ENCODE data around the gene CCR5AS. TPM values are rescaled to one million over a fixed set of nuclear protein-coding genes. Genes with fewer than 3 reads are reported as not detected.
"Not testable (repeated sequence)": the region's sequence is repeated elsewhere in the genome, so short reads cannot be mapped to it uniquely, and the experiment has no call there.

Gene CCR5AS

DNA sequence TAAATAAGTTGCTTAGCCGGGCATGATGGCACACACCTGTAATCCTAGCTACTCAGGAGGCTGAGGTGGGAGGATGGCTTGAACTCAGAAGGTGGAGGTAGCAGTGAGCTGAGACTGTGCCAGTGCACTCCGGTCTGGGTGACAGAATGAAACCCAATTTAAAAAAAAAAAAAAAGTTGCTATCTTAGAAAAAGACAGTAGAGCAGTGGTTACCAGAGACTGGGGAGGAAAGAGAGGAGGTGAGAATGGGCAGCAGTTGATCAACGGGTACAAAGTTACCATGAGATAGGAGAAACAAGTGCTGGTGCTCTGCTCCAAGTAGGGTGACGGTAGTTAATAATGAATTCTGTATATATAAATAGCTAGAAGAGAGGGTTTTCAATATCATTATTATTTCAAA is 53.8 kb downstream of the CCR5AS start:
- no peak for DNase-seq

DNA sequence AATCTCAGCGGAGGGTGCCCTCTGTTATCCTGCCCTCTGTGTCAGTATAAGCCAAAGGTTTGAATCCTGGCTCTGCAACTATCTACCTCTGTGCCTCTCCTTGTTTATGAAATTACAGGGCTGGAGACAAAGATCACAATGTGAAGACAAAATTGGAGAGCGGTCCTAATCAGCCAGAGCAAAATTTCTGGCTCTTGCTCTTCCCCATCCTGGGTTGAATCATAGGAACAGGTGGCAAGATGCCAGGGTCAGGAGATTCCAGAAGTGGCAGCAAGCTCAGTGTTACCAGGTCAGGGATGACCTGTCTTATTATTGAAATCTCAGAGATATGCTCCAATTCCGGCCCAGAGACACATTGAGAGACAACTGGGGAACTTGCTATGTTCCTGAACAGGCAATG is 55.2 kb downstream of the CCR5AS start:
- DNase-seq = no peak

DNA sequence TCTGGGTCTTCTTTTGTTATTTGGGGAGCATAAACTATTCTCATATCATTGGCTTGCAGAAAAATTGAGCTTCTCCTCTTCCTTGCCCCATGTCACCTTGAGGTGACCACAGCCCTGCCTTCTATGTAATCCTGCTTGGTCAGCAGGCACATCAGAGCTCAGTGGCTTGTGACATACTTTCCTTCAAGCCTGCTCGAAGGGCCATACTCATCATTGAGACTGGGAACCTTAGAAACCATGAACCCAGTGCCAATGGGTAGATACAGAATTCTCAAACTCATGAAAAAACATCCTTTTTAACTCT is 56.7 kb downstream of the CCR5AS start:
- no peak for DNase-seq

DNA sequence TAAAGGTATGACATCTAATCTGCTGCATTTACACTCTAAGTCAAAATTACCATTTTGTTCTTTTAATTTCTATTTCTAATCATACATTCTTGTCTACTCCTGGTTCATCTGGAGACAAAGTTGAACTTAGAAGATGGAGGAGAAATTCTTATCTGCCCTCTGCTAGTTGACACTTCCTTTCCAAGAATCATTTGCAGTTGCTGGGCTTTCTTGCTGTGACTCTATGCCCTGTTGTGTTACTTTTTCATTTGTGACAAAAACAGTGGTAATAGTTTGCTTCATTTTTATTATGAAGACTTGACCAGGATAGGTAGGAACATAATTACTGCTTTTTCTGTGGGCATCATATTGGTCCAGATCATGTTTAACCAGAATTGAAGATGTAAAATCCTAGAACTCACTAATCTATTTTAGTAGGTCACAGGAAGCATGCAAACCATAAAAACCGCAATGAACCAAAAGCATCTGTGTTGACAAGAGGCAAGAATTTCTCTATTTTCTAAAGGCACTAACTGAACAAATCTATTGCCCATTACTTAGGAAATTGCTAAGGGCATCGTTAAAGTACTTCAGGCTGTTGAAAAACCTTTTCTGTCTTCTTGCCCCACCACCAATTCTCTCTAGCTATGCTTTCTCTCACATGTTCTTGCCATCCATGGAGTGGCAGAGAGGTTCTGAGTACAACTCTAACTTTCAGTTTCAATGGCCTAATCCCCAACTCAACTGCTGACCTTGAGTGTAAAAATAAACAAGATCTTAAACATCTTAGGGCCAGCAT is 57.2 kb downstream of the CCR5AS start:
- no peak for DNase-seq

DNA sequence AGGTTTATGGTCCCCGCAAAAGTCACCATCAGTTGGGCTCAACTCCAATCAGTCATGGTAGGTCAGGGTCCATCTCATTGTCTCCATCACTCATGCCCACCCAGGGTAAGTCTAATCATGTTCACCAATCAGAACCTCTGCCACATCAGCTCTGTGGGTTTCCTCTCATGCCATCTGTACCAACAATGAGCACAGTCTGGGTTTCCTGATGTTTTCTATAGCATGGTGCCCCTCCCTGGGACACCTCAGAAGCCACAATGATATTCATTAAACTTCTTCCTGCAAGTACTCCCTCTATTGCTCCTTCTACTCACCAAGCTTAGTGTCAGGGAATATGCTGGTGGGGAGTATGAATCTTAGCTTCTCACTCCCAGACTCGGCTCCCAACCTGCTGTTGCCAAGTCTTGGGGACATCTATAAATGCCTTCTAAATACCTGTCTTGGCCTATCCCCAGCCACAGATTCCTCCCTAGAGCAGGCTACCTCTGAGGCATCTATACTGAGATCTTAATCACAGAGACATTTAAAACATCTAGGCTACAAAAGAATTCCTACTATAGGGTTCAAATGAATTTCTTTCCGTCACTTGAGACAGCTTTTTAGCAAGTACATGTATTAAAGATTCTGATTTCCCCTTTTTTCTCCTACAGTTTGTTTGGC is 57.9 kb downstream of the CCR5AS start:
- no peak for DNase-seq

DNA sequence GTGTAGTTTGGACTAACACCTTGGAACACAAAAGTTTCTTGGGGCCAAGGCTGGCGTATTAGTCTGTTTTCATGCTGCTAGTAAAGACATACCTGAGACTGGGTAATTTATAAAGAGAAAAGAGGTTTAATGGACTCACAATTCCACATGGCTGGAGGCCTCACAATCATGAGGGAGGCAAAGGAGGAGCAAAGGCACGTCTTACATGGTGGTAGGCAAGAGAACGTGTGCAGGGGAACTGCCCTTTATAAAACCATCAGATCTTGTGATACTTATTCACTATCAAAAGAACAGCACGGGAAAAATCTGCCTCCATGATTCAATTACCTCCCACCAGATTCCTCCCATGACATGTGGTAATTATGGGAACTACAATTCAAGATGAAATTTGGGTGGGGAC is 62.4 kb downstream of the CCR5AS start:
- DNase-seq = no peak

DNA sequence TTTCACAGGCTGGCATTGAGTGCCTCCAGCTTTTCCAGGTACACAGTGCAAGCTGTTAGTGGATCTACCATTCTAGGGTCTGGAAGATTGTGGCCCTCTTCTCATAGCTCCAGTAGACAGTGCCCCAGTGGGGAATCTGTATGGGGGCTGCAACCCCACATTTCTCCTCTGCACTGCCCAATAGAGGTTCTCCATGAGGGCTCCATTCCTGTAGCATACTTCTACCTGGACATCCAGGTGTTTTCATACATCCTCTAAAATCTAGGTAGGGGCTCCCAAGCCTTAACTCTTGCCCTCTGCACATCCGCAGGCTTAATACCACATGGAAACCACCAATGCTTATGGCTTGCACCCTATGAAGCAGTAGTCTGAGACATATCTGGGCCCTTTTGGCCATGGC is 68.0 kb downstream of the CCR5AS start:
- DNase-seq = no peak

DNA sequence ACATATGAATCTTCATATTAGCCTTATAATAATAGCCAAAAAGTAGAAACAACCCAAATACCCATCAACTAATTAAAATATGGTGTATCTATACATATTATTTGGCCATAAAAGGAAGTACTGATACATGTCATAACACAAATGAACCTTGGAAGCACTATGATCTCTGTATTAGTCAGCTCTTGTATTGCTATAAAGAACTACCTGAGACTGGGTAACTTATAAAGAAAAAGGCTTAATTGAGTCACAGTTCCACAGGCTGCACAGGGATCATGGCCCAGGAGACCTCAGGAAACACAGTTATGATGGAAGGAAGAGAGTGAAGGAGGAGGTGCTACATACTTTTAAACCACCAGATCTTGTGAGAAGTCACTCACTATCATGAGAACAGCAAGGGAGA is 69.0 kb downstream of the CCR5AS start:
- DNase-seq = no peak

DNA sequence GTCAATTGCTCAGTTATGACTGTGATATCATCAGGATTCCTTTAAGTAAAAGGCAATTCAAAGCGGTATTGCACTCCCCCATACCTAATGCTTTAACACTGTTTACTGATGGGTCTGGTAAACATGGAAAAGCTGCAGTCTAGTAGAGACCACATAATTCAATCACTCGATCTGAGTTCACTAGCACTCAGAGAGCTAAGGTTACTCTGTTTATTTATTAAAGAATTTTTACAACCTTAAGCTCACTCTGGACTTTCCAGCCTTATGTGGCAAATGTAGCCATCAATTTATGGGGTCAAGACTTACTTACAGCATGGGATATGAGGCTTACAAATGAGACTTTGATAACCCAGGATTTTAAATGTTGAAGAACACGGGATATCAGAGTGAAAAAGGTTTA is 71.3 kb downstream of the CCR5AS start:
- no peak for DNase-seq

DNA sequence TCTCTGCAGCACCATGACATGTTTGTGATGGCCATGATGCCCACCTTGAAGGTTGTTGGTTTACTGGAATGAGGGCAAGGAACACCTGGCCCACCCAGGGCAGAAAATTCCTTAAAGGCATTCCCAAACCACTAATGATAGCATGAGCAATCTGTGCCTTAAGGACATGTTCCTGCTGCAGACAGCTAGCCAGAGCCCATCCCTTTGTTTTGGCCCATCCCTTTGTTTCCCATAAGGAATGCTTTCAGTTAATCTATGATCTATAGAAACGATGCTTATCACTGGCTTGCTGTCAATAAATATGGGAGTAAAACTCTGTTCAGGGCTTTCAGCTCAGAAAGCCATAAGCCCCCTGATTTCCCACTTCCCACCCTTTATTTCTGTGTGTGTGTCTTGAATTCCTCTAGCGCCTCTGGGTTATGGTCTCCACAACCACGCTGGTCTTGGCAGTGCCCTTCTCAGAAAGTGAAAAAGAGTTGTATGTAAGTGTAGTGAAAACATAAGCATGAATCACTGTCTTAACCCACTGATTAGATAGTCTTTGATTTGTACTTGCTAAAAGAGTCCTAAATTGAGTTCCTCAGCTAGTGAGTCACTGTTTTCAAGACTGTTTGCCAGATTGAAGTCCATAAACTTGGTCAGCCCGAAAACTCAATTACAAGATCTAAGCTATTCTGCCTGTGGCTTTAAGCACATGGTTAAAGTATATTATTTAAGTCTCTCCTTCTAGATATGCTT is 72.0 kb downstream of the CCR5AS start:
- no peak for DNase-seq

DNA sequence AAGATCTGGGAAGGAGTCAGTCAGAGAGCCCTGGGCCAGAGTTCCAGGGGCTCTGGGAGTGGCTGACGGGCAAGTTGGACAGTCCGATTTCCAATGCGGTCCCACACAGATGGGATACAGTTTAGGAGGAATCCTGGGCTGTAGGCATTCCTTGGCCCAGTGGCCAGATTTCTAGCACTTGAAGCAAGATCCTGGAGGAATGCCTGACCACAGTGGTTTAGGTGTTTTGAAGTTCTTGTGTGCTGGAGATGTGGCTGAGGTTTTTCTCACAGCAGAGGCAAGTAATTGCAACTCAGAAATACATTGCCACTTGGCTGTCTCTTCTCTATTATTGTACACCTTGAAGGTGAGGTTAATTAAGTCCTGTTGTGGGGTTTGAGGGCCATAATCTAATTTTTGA is 76.2 kb downstream of the CCR5AS start:
- DNase-seq = not testable (repeated sequence)

DNA sequence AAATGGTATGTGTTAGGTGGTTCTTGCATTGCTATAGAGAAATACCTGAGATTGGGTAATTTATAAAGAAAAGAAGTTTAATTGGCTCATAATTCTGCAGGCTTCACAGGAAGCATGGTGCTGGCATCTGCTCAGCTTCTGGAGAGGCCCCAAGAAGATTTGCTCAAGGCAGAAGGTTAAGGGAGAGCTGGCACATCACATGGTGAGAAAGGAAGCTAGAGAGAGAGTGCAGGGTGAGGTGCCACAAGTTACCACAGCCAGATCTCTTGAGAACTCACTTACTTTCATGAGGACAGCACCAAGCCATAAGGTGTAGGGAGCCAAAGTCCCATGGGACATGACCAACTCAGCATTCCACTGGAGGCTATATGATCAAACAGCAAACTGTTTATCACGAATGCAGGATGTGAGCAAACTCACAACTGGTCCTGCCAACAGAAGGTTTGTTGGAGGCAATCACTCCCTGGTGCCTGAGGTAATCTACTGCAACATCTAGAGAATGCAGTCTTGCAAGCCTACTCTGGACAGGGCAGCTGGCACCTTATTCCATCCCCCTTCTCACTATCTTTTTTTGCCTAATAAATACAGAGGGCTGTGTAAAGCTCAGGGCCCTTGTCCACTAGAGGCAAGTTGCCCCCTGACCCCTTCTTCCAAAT is 81.1 kb downstream of the CCR5AS start:
- no peak for DNase-seq

DNA sequence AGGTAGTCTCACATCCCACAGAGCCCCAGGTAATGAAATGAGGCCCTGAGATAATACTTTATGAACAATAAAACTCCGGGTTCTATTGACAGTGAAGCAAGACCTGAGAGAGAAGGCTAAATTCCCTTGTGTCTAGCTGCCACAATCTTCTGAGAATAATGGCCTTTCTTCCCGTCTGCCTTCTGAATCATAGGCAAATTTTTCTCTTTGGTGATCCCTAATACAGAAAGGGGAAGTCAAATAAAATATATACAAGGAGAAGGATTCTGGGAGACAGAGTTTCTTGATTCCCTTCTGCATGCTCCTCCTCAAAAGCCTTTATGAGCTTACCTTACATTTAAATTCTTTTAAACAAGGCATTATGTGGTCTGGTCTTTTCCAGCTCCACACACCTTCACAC is 82.8 kb downstream of the CCR5AS start:
- DNase-seq = no peak

DNA sequence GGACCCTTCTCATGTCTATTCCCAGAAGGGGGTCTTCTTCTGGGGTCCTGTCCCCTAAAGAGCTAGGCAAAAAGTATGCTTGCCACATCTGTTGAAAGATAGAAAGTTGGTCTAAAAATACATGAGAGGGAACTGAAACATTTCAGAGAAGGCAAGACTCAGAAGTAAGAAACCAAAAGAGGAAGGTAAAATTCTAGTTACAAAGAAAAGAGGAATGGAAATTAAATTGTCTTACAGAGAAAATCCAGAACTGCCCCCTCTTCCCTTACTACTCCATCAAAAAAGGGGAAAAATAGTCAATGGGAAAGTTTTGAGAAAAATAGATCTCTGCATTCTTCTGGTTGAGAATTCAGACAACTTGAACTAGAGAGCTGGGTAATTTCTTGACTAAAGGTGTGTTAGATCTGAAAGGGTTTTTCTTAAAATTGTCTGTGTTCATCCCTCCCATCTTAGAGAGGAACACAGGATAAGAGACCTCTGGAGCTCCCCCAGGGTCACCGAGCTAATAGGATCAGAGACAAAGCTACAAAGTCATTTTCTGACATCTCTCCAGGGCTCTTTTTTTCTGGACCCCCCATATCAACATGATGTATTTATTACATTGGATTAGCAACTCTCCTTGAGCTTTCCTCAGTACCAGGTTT is 85.3 kb downstream of the CCR5AS start:
- no peak for DNase-seq

DNA sequence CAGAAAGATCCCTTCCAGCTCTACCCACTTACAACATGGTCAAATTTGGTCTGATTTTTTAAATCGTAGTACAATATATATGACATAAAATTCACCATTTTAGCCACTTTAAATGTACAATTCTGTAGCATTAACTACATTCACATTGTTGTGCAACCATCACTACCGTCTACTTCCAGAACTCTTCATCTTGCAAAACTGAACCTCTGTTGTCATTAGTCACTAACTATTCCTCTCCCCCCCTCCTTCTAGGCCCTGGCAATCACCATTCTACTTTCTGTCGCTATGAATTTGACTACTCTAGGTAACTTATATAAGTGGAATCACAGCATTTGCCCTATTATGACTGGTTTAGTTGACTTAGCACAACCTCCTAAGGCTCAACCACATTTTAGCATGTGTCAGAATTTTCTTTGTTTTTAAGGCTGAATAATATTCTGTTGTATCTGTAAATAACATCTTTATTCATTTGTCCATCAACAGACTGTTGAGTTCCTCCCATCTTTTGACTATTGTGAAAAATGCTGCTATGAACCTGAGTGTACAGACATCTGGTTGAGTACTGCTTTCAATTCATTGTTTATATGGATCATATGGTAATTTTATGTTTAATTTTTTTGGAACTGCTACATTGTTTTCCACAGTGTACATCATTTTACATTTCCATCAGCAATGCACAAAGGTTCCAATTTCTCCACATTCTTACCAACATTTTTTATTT is 88.5 kb downstream of the CCR5AS start:
- DNase-seq = no peak

DNA sequence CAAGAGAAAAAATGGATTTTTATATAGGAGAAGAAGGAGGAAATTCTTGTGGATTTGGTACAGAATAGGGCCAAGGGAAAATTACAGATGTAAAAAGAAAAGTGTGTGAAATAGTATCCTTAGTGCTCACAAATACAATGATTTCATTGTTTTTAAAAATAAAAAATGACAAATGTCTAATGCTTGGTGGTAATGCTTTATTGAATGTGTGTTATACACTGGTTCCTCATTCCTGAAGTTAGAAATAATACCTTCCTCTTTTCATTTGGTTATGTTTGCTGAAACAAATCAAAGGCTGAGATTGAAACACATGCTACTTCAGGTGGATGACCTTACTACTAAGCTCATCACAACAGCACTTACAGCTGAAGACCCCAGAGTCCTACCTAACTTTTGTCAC is 90.7 kb downstream of the CCR5AS start:
- no peak for DNase-seq

DNA sequence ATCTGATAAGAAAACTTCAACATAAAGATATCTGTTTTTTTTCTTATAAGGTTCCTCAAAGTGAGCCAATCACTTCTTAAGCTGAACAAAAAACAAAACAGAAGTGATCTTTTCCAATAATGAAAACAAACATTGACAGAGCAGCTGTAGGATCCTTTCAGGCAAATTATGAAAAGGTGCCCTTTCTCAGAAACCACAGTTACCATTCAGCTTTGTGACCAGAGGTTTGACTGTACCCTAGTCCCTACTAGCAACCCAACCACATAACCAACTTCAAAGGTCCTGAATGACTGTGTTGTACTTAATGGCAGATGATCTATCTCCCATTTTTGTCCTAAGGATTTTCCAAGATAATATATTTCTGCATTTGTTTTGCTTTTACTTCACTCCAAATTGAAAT is 92.3 kb downstream of the CCR5AS start:
- DNase-seq = no peak

Other genes starting within 250 kb of the CCR5AS start
- 3.1 TPM for gene CCR1, start 198.8 kb downstream of the CCR5AS start, polyA plus RNA-seq (ENCODE audit: insufficient read length)
- gene CCR3, start 164.6 kb downstream of the CCR5AS start, polyA plus RNA-seq (ENCODE audit: insufficient read length) = not detected
- gene CCR2, start 53.0 kb downstream of the CCR5AS start, polyA plus RNA-seq (ENCODE audit: insufficient read length) = 0.58 TPM
- 0.52 TPM for gene CCR5, start 36.1 kb downstream of the CCR5AS start, polyA plus RNA-seq (ENCODE audit: insufficient read length)
- gene CCRL2, start 193 bp upstream of the CCR5AS start, polyA plus RNA-seq (ENCODE audit: insufficient read length) = 0.74 TPM
- 3.7 TPM for gene LTF, start 57.8 kb upstream of the CCR5AS start, polyA plus RNA-seq (ENCODE audit: insufficient read length)
- gene RTP3, start 90.9 kb upstream of the CCR5AS start, polyA plus RNA-seq (ENCODE audit: insufficient read length) = 0.25 TPM
- gene LRRC2, start 159.2 kb upstream of the CCR5AS start, polyA plus RNA-seq (ENCODE audit: insufficient read length) = 5.9 TPM
- gene FAM240A, start 205.5 kb upstream of the CCR5AS start, polyA plus RNA-seq (ENCODE audit: insufficient read length) = 0.26 TPM

All from hindlimb muscle (tissue), 1 donor.